HG03520 (cell line): ENCODE results near the gene NFXL1.

Source experiments
- ATAC-seq: cut with Tn5 transposase; IDR thresholded peaks from one replicate; pipeline ENCODE4 v1.9.1; 2021; ENCODE audit warnings: mild to moderate bottlenecking, moderate library complexity; ENCODE audit not compliant: unreplicated experiment

Gene NFXL1

DNA sequence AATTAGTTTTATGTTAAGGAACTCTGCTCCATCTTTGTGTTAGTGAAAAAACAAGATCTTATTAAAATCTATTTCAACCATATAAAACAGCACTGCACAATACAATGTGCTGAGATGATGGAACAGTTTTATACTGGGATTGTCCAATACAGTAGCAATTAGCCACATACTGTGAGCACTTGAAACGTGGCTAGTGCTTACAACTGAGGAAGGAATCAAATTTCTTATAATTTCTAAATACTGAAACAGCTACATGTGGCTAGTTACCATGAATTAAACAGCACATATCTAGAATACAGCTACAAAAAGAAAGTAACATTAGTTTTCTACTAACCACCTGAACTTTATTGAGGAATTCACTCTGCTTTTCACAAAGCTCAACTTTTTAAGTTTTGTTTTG is 14.7 kb downstream of the NFXL1 start:
- ATAC-seq, result no peak

DNA sequence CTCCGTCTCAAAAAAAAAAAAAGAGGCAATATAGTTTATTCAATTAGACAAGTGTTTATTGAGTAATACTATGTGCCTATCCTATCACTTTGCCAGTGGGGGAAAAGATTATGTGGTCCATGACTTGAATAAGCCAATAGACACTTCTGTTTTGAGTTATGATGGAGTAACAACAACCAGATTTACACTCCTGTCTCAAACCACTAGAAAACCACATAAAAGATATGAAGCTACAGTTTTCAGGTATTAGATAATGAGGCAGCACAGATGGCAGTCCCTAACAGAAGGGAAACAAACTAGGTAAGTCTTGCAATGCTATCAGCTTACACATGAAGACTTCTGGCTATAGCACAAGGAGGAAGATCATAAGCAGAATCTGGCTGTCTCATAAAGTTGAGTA is 22.5 kb downstream of the NFXL1 start:
- no peak for ATAC-seq

- no peak for ATAC-seq
Observed at GRCh38 chr4:47882228-47882627, 32.2 kb downstream of the NFXL1 start.

DNA sequence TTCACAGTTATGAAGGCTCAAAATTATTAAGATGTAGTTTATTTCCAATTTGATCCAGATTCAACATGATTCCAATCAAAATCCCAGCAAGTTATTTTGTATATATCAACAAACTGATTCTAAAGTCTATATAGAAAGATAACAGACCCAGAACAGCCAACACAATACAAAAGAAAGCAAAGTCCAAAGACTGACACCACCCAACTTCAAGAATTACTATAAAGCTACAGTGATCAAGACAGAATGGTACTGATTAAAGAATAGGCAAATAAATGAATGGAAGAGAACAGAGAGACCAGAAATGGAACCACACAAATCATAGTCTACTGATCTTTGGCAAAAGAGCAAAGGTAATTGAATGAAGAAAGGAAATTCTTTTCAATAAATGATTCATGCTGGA is 34.9 kb downstream of the NFXL1 start:
- ATAC-seq, result no peak

DNA sequence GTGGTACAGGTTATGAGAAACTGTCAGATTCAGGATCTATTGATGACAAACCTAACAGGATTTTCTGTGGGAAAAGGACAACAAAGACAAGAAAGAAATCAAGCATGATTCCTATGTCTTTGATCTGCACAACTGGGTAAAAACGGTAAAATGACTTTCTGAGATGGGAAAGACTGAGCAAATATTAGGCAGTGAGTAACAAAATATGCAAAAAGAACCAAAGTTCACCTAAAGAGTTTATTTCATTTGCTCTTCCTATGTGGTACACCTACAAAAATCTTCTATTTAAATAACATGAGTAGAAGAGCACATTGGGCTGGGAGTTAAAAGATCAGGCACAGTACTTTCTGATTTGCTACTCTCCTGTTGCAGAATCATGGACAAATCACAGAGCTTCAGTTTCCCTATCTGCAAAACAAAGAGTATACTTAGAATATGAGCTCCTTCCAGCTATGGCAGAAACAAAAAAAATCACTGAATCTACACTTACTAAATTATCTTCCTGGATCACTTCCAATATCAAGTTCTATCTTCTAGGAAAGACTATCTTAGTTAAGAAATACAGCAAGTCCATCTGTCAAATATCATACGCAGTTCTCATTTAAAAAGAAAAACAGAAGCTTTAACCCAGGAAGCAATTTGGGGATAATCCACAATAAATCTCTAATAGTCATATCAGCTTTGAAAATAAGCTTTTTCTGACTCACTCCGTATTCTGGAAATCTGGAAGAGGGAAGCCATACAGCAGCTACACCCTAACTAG is 37.4 kb downstream of the NFXL1 start:
- ATAC-seq, result no peak

DNA sequence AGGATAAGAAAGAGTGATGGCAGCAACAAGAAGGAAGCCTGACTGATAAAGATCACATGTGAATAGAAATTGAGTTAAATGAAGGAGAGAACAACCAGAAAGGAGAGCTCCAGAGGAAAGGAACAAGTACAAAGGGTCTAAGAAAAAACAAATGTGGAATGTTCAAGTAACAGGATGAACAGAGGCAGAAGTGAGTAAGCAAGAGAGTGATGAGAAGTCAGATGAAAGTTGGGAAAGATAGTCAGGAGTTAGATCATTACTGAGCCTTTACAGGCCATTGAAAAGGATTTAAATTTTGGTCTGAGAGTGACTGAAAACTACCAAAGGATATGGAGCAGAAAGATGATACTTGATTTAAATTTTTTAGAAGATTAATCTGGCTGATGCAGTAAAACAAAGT is 38.1 kb downstream of the NFXL1 start:
- ATAC-seq, result no peak

GRCh38 chr4:47873877-47874541 is 40.4 kb downstream of the NFXL1 start:
- no peak for ATAC-seq

- ATAC-seq, result no peak
Observed at GRCh38 chr4:47863486-47863885, 50.9 kb downstream of the NFXL1 start.

DNA sequence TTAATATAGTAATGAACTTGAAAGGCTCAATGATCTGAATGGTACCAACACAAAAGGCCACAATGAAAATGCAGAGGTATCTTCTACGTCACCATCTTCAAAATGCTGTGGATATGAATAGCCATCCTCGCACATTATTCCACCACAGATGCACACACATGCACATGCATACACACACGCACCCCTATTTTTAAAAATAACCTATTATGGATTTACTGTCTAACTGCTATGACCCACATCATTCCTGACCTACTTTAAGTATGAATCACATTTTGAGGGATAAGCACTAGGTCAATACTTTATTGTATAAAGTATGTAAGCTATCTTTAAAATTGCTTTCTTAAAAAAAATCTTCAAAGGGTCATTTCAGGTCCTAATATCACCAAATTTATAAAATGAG is 52.1 kb downstream of the NFXL1 start:
- ATAC-seq, result no peak

- no peak for ATAC-seq
Observed at GRCh38 chr4:47860305-47860704, 54.1 kb downstream of the NFXL1 start.

DNA sequence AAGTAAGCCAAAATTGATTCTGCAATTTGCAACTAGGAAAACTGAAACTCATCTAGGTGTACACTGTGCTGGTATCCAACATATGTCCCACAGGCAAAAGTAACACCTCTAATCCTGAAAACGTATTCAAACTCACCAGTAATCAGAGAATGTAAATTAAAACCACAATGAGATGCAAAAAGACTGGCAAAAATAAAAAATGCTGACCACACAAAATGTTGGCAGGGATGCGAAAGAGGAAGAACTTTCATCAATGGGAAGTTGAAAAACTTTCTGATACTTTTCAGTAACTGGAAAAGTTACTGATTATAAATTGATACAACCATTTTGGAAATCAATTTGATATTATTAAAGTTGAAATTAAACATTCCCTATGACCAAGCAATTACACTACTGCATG is 56.4 kb downstream of the NFXL1 start:
- ATAC-seq, result no peak

GRCh38 chr4:47856713-47857112 is 57.7 kb downstream of the NFXL1 start:
- no peak for ATAC-seq

GRCh38 chr4:47855350-47855749 is 59.0 kb downstream of the NFXL1 start:
- ATAC-seq, result no peak

DNA sequence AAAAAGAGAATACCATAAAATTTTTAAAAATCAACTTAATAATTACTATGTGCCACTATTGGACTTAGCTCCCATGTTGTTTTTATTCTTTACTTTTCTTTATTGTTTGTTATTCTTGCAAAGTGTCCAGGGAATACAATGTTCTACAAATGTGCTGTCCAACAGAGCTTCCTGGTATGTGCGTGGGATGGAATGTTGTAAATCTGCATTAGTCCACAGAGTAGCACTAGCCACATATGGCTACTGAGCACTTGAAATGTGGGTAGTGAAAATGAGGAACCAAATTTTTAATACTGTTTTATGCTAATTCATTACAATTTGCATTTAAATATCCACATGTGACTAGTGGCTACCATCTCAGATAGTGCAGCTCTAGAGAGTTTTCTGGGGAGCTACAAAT is 62.2 kb downstream of the NFXL1 start:
- ATAC-seq, result no peak

GRCh38 chr4:47849466-47849865 is 64.9 kb downstream of the NFXL1 start:
- no peak for ATAC-seq

- no peak for ATAC-seq
Observed at GRCh38 chr4:47848041-47848440, 66.3 kb downstream of the NFXL1 start.

DNA sequence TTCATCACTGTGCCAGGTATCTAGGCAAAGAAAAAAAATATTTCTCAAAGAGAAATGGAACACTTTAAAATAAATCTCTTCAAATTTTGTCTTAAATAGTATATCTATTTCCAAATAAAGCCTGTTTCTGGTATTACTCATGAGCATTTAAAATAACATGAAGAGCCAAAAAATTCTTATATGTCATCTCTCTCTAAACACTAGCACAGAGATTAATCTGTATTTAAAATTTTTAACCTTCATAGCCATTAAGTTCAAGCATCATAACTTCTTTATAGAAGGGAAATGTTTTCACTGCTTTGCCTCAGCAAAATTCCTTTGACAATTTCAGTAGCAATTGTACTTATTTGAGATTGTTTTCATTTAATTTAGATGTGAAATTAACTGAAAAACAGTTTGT is 71.4 kb downstream of the NFXL1 start:
- no peak for ATAC-seq

DNA sequence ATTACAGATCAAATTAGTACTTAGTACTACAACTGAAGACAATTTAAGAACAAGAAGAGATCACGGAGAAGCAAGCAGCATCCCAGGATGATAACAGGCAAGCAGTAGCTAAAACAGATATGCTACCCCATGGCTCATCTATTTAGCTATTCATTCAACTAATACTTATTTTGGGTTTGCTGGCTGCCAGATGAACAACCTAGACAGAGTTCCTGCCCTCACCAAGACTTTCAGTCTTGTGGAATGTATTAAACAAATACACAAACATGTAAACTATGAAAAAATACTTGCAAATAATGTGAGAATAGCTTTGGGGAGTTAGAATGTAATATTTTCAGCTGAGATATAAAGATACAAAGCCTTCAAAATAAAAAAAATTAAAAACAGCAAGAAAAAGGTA is 74.1 kb downstream of the NFXL1 start:
- ATAC-seq, result no peak

- peak; percentile 62 for ATAC-seq
Observed at GRCh38 chr4:47839259-47839658, 75.1 kb downstream of the NFXL1 start.

GRCh38 chr4:47838445-47838844 is 75.9 kb downstream of the NFXL1 start:
- no peak for ATAC-seq

GRCh38 chr4:47837908-47838294 is 76.5 kb downstream of the NFXL1 start, which contains the start of gene CORIN:
TSS of gene CORIN (minus strand) at chr4:47838067. CDS start at chr4:47837949, 118 bp downstream.
- ATAC-seq, result no peak

- peak; percentile 52 for ATAC-seq
Observed at GRCh38 chr4:47837094-47837907, 77.1 kb downstream of the NFXL1 start.
